HG03469 (cell line): ENCODE results near the gene C4orf50.

Source experiments
- ATAC-seq: cut with Tn5 transposase; IDR thresholded peaks from one replicate; pipeline ENCODE4 v1.9.1; 2021; ENCODE audit warnings: mild to moderate bottlenecking, moderate library complexity, moderate number of reproducible peaks; ENCODE audit not compliant: unreplicated experiment

Gene C4orf50

DNA sequence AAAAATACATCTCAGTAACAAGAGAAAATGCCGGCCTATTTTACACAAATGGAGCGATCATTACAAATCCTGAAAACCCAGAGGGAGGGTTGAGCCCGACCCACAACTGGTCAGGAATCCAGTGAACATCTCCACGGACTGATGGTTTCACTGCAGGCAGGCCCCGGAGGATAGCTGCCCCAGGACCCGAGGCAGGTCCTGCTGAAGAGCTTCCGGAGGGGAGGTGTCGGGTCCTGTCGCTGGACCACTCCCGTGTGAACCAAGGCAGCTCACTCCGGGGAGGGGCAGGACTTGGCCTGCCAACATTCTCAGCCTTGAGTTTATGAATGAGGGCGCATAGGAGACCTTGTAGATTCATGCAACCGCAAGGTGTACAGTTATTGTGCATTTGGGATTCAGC lies 120.6 kb downstream of the C4orf50 start:
- no peak for ATAC-seq

DNA sequence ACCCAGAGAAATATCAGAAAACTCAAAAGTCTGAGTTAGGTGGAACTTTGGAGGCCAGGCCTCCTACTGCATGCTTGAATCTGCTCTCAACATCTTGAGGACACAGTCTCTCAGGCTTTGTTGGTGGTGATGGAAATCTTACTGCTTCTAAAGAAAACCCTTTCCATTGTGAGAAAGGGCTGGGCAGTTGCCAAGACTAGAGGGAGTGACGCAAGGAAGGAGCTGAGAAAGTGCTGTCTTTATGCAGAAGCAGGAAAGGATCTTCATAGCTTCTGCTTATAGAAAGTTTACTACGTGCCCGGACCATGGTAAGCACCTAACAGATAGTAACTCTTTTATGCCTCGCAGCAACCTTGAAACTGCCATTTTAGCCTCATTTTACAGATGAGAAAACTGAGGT lies 122.9 kb downstream of the C4orf50 start:
- no peak for ATAC-seq

DNA sequence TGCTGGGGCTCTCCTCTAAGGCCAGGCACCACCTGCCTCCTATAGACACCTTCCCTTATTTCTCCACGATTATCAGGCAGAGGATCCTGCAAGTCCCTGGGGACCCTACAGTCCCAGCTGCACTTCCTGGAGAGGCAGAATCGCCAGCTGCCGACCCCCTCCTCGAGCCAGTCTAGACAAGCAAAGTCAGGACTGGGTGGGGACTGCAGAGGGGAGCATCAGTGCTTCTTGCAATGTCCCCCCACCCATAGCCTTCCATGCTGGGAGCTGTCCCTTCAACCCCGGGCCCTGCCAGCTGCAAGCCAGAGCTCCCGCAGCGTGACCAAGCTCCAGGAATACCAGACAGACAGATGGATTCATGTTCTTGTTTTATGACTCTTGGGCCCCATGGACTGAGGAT lies 124.0 kb downstream of the C4orf50 start:
- ATAC-seq: no peak

DNA sequence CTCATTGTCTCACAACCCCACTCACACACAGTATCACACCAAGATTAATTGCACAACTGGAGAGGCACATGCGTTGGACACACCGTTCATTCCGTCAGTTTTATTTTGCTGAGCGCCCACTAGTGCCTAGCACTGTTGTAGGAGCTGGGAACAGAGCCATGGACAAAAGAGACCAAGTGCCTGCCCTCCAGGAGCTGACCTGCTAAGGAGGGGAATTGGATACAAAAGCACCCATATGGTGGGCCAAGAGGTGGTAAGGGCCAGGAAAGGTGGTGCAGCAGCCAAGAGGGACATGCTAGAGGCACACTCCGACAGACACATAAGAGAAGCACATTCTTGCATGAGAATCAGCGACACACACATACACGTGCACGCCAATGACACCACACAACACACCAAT lies 124.6 kb downstream of the C4orf50 start:
- no peak for ATAC-seq

DNA sequence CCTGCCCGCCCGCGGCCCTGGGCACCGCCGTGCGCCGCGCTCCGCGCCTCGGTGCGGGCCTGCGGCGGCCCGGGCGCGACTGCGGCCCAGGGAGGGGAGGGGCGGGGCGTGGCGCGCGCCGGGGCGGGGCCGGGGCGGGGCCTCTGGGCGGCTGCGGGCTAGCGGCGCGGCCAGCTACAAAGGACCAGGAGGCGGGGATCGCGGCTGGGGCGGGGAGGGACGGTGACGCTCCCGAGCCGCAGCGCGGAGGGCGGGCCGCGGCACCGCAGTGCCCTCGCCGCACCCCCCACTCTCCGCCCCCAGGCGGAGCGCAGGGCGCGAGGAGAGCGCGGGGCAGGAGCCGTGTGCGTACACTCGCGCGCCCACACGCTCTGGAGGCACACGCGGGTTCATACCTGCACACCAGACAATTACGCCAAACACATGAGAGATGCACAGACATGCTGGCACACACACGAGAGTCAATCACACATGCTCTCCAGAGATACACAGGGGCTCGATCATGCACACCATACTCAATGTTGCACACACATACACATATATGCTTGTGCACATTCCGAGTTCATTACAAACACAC lies 125.1 kb downstream of the C4orf50 start, which contains the start of gene CRMP1:
Gene CRMP1, minus strand, starts transcription at position 83 of the 577 bp plus-strand sequence. CDS start 117 bp downstream, outside the sequence.
- no peak for ATAC-seq

DNA sequence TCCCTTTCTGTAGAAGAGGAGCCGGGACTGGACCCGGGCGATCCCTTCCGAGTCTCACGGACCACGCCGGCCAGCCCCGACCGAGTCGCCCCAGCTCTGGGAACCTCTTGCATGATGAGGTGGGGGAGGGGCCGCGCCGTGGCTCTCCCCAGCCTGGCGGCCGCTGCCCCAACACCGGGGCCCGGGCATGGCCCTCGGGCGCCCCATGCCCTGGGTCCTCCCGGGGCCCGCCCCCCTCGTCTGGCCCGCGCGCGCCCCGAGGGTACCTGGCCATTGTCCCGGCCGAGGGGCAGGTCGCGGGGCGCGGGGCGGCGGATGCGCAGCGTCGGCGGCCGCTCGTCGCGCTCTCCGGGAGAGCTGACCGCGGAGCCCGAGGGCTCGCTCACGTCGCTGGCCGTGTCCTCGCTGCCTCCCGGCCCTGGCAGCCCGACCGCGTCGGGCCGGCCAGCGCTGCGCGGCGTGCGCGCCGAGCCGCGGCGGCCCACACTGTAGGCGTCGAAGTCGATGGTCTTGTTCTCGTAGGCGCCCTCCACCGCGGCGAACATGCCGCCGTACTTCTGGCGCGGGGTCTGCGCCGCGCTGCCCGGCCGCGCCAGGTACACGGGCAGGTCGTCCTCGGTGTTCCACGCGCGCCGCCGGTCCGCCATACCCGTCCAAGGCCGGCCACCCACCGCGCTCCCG lies 125.8 kb downstream of the C4orf50 start:
- ATAC-seq: no peak

DNA sequence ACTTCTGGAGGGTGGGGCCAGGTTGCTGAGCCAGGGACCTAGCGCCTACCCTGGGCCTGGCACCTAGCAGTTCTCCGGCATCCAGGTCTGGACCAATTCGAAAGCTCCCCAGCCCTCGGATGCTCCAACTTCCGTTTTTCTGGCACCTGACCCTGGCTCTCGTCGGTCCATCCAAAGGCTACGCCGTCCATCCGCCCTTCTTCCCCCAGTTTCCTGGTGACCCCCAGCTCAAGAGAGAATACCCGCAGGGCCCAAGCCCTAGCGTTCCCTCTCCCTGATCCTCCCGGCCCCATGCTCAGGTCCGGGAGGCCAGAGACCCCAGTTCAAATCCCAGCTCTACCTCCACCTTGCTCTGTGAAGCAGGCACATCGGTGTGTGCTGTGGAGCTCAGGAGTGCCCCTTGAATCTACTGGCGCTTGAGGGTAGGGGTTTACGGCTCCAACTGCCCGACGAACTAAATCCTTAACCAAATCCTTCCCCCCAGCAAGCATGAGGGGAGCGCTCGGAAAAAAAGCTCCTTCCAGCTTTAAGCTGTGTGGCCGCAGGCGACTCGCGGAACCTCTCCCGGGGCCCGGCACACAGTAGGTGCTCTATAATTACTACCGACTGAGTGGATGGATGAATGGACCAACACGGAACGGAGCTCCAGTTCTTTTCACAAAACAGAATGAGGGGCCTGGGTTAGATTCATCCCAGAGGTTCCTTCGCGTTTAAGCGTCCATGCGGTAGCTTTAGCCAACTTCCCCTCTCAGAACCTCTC lies 126.5 kb downstream of the C4orf50 start:
- ATAC-seq: no peak

DNA sequence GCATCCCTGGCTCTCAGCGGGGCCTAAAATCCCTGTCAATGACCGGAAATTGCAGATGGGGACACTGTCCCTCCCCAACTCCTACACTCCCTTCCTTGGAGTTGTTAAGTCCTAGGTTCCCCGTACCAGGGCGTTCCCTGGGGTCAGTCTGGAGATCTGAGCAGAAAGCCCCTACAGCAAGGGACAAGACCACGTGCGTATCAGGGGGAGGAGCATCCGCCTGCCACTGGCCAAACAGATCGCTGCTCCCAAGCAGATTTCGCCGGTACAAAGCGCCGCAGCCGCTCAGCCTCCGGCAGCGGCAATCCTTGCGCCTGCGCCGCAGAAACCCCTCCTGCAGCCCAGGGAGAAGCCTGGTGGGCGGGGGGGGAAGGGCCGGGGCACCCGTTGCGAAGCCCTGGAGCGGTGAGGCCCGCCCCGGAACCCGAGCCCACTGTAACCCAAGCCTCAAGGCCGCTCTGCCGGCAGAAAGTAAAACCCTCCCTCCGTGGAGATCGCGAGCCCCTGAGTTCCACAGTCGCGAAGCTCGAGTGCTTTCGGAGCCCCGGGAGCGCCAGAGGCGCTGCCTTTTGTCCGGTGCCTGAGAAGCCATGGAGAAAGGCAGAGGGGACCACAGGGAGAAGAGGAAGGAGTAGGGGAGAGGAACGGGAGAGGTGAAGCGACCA lies 128.0 kb downstream of the C4orf50 start:
- ATAC-seq: no peak

DNA sequence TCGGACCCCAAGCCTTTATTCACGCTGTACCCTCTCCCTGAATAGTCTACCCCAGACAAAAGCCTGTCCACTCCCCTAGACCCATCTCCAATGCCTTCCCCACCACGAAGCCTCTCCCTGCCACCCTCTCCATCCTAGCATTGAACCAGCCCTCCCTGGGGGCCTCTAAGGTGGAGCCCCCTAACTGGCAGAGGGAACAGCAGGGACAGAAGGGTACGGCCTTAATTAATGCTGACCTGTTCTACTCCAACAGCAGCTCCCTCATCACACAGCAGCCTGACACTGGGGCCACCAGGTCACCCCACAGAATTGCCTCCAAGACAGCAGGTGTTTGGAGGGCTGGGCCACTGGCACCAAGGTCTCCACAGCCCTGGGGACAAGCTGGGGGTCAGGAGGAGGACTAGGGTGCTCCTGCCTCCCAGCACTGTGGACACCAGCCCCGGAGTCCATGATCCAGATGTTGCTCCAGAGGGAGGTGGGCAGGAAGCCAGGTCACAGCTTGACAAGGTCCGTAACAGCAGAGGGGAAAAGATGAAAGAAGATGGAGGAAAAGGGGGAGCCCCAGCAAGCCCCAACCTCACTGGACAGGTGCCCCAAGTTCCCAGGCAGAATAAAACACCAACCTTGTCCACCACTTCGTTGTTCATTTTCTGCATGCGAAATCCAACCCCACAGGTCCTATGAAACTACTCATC lies 129.1 kb downstream of the C4orf50 start:
- no peak for ATAC-seq

DNA sequence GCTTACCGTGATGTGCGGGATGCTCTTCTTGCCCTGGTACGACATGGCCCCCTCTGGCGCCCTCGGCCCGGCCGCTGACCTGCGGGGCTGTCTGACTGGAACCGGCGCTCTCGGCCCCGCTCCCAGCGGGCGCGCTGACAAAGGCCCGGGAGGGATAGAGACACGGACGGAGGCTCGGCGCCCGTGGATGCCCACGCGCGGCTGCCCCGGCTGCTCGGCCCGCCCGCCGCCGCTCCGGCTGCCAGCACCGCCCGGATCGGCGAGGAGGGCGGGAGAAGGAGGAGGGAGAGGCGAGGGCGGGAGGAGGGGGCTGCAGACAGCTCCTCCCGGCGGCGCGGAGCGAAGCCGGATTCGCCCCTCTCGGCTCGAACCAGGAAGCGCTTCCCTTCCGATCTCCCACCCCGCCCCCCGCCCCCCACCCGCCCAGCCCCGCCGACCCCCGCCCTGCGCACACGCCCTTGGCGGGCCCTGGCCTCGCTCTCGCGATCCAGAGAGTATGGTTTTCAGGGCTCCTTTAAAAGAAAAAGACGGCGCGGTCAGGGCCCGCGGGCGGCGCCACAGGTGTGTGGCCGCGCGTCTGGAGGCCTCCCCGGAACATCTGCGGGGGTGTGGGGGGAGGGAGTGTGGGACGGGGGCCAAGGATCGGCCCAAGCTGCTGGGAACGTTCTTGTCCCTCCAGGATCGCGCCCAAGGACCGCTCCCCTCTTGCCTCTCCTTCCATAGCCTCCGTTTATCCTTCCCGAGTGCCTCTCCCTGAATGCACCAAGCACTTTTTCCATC lies 129.8 kb downstream of the C4orf50 start:
- ATAC-seq: no peak

DNA sequence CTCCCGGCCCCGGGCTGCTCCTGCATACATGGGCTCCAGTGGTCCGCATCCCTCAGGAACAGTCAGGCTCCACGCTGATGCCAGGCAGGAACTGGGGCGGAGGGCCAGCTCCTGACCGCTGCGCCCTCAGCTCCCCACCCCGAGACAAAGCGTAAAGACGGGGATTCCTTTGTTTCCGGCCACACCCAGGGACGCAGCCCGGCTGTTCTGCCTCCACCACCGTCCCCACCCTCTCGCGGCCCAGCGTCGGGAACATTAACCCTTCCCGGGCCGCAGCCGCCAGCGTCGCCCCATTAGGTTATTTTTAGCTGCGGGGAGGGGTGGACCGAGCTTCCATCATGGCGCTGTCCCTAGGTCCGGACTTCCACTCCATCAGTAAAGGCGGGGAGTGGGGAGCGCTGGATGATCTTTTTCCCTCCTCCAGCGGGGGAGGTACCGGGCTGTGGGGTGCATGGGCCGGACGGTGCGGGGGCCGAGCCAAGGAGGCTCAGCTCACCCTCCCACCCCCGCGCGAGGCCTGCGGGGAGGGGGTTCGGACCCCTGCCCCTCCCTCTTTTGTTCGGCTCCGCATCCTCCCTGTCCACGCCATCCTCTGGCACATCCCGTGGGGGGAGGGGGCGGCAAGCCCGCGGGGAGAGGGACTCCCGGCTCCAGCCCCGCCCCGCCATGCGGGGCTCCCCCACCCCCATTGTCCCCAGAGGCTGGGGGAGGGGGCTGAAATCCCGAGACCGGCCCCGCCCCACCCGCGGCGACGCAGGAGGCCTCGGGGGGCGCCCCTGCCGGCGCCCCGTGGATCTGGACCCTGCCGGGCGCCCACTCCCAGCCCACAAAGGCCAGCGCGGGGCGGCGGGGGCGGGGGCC lies 130.6 kb downstream of the C4orf50 start:
- ATAC-seq: no peak

DNA sequence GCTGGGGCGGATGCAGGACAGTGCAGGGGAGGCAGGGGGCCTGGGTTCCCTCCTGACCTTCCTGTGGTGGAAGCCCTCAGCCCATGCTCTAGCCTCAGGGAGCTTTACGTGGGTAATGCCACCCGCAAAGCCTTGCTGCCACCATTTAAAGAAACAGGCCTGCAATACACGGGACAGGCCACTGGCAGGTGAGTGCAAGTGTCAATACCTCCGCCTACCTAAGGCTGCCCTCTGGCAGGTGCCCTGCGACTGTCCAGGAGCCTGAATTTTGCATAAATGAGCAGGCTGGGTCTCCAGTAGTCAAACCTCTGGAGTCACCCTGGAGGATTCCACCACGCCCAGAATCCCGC lies 131.2 kb downstream of the C4orf50 start:
- ATAC-seq: no peak

DNA sequence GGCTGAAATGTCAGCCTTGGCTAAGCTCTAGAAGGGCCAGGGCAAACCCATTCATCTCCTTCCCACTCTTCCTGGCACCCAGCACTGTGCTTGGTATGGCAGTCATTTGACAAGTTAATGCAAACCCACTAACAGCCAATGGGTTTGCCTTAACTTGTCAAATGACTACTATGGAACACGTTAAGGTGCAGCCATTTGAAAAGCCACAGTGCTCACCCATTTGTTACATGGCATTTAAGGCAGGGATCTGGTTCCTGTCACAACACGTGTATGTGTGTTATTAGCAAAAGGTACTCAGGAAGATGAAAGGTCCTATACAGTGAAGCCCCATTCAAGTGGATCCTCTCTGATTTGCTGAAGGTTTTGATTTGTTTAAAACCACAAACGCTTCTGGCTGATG lies 132.5 kb downstream of the C4orf50 start:
- ATAC-seq: no peak

DNA sequence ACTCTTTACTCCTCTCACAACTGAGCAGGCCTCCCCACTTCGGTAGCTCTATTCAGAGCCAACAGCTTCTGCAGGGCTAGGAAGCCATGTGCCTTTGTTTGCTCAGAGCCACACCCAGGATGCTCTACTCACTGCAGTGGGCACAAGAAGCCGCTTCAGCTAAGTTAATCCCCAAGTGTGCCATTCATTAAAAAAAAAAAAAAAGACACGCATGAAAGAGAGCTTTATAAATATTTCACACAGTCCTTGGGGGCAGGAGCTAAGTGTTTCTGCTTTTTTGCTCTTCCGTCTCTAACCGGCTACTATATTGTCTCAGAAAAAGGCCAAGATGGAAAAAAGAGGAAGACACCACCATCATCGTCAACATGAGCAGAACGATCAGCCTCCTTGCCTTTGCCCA lies 133.4 kb downstream of the C4orf50 start:
- no peak for ATAC-seq

DNA sequence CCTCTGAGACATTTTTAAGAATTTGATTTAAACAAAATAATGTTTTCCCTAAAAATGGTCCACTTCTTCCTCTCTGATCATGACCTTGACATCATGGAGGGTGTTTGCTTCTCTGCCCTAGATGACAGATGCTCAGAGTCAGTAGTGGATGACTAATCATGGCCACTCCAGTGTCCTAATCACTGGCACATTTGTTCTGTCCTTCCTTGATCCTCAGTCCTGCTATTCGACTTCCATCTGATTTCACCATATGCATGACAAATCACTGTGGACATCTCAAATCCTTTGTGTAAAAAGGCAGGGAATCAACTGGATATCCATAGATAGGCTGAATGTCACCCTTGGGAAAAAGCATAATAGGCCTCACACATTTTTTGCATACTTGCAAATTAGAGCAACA lies 134.3 kb downstream of the C4orf50 start:
- no peak for ATAC-seq

DNA sequence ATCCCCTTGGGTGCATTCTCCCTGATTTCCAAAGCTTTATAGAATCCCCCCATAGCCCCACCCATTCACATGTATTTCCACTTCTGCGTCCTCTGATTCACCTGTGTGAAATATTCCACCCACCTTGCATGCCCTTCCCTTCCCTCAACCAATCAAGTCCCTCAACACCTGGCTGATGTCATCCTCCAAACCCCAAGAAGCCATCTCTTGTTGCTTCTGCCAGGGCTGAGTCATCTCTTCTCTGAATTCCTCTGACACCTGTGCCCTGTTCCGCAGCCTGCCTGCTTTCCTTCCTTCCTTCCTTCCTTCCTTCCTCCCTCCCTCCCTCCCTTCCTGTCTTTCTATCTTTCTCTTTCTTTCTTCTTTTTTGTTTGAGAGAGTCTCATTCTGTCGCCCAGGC lies 135.3 kb downstream of the C4orf50 start:
- ATAC-seq: no peak

DNA sequence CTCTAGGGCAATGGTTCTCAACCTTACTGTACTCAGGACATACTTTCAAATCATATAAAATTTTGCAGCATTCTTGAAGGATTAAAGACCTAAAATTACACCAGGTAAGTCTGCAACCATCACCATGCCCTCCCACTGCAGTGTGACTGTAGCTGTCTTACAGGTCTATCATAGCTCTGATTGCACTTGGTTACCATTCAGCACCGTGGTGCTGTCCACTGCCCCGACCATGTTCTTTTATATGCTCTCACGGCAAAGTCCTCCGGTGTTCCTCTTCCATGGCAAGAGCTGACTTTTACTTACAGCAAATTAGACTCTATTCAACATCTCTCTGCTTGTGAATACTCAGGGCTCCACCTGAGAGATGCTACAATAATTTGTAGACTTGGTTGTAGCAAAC lies 136.9 kb downstream of the C4orf50 start:
- no peak for ATAC-seq

DNA sequence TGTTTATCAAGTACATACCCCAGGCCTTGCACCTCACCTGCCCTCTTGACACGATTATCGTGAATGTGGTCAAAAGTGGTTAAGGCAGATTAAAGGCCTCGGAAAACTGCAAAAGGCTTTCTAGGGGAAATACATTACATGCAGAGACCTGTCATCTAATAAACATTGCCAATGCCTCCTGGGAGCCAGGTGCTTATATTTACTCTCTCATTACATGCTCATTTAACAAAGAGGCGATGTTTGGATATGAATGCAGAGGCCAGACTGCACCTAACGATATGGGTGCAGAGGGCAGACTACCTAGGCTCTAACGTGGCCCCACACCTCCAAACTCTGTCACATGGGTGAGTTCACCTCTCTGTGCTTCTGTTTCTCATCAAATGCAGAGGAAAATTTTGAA lies 139.9 kb downstream of the C4orf50 start:
- no peak for ATAC-seq

DNA sequence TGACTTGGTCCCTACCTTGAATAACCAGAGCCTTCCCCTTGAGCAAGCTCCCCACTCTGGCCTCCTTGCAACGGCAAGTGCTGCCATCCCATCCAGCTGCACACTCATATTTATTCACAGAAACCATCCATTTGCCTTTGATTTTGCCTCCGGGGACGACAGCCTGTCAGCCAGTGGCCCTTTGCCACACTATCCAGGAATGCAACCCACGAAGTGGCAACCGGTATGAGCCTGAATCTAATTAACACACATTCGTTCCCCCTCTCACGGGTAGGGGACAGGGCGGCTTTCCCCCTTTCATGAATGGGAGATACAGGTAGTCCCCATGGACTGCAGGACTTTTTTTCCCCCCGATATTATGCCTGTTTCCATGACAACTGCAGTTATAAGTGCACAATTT lies 140.8 kb downstream of the C4orf50 start:
- no peak for ATAC-seq
